ENCODE results near the gene SLC12A8.

Gene SLC12A8

GRCh38 chr3:125154800-125155269 lies 57.7 kb downstream of the SLC12A8 start:
- no peak for DNase-seq (ENCODE audit: extremely low read depth, low read depth)
- no peak for TF ChIP-seq CTCF (IDR thresholded peaks at IDR 0.05; ENCODE audit: low read depth, low read length)

GRCh38 chr3:125154110-125154509 lies 58.4 kb downstream of the SLC12A8 start:
- no peak for DNase-seq (ENCODE audit: extremely low read depth, low read depth)
- TF ChIP-seq CTCF (IDR thresholded peaks at IDR 0.05; ENCODE audit: low read depth, low read length): no peak

- no peak for TF ChIP-seq CTCF (IDR thresholded peaks at IDR 0.05; ENCODE audit: low read depth, low read length)
- no peak for DNase-seq (ENCODE audit: extremely low read depth, low read depth)
Observed at GRCh38 chr3:125152951-125153350, 59.6 kb downstream of the SLC12A8 start.

GRCh38 chr3:125151916-125152315 lies 60.6 kb downstream of the SLC12A8 start:
- TF ChIP-seq CTCF (IDR thresholded peaks at IDR 0.05; ENCODE audit: low read depth, low read length): no peak
- no peak for DNase-seq (ENCODE audit: extremely low read depth, low read depth)

GRCh38 chr3:125151442-125151817 lies 61.1 kb downstream of the SLC12A8 start:
- no peak for TF ChIP-seq CTCF (IDR thresholded peaks at IDR 0.05; ENCODE audit: low read depth, low read length)
- DNase-seq (ENCODE audit: extremely low read depth, low read depth): no peak

- no peak for DNase-seq (ENCODE audit: extremely low read depth, low read depth)
- TF ChIP-seq CTCF (IDR thresholded peaks at IDR 0.05; ENCODE audit: low read depth, low read length): peak; percentile 29
Observed at GRCh38 chr3:125150525-125151441, 61.8 kb downstream of the SLC12A8 start.

GRCh38 chr3:125149462-125149861 lies 63.1 kb downstream of the SLC12A8 start:
- DNase-seq (ENCODE audit: extremely low read depth, low read depth): no peak
- TF ChIP-seq CTCF (IDR thresholded peaks at IDR 0.05; ENCODE audit: low read depth, low read length): no peak
